ENCODE data around the gene APOC4.
A peak's percentile ranks its signal among the peaks of the same experiment; 100 is the strongest.
"Not testable (repeated sequence)": the region's sequence is repeated elsewhere in the genome, so short reads cannot be mapped to it uniquely, and the experiment has no call there.

The APOC4 gene

GRCh38 chr19:44924243-44924725 is 17.8 kb upstream of the APOC4 start:
- DNase-seq: no peak

- DNase-seq: no peak
These were observed 16.7 kb upstream of the APOC4 start for GRCh38 chr19:44925114-44925891.

GRCh38 chr19:44926245-44927077 is 15.6 kb upstream of the APOC4 start:
- not testable (repeated sequence) for DNase-seq

GRCh38 chr19:44927746-44928145 is 14.3 kb upstream of the APOC4 start:
- DNase-seq: no peak

- DNase-seq: no peak
These were observed 11.9 kb upstream of the APOC4 start for GRCh38 chr19:44930088-44930487.

- DNase-seq: no peak
These were observed 10.5 kb upstream of the APOC4 start for GRCh38 chr19:44931541-44931940.

- no peak for DNase-seq
These were observed 2.4 kb upstream of the APOC4 start for GRCh38 chr19:44939668-44940067.

GRCh38 chr19:44943801-44944249 is 1.8 kb downstream of the APOC4 start:
- DNase-seq: no peak

- DNase-seq: no peak
These were observed 5.1 kb downstream of the APOC4 start for GRCh38 chr19:44947041-44947581.

- DNase-seq: no peak
These were observed 6.2 kb downstream of the APOC4 start for GRCh38 chr19:44948237-44948636.

- no peak for DNase-seq
These were observed 6.8 kb downstream of the APOC4 start for GRCh38 chr19:44948763-44949374.

- DNase-seq: no peak
These were observed 7.5 kb downstream of the APOC4 start for GRCh38 chr19:44949550-44949949.

- peak; percentile 62 for DNase-seq
These were observed 9.4 kb downstream of the APOC4 start for GRCh38 chr19:44951179-44952159.

GRCh38 chr19:44954278-44954648 is 12.2 kb downstream of the APOC4 start:
- DNase-seq: no peak

GRCh38 chr19:44954649-44955504 is 12.8 kb downstream of the APOC4 start, which contains the start of gene CLPTM1:
Gene CLPTM1 (plus strand): TSS chr19:44955380. CDS start chr19:44955396, 16 bp downstream.
- peak; percentile 90 for DNase-seq

GRCh38 chr19:44955505-44956439 is 13.7 kb downstream of the APOC4 start:
- no peak for DNase-seq

- DNase-seq: no peak
These were observed 15.5 kb downstream of the APOC4 start for GRCh38 chr19:44957526-44957925.

GRCh38 chr19:44958090-44958489 is 16.1 kb downstream of the APOC4 start:
- no peak for DNase-seq

- no peak for DNase-seq
These were observed 17.7 kb downstream of the APOC4 start for GRCh38 chr19:44959691-44960090.
